GM12801 (cell line): ENCODE results near the gene MYO15A.

Experiments used
- CTCF ChIP-seq: IDR thresholded peaks from one replicate; pipeline ENCODE4 v1.5.1; 2011; ENCODE audit warnings: control low read depth; ENCODE audit not compliant: insufficient read length; ENCODE audit errors: extremely low read depth

MYO15A gene

GRCh38 chr17:18105595-18105994 is 3.0 kb upstream of the MYO15A start:
- no peak for TF ChIP-seq CTCF

DNA sequence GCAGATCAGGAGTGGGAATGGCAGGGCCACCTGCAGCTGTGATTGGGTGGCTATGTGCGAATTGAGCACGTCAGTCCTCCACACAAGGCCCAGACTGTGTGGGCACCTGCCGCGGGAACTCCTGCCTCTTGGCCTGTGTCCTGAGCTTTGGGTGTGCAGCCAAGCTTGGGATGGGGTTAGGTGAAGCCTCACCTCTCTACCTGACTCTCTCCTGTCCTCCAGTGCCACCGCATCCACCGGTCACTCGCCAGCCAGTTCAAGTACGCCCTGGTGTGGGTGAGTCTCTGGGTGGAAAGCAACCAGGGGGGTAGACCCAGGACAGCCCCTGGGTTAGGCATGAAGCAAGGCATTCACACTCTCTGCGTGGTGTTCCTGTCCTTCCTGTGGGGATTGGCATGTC is 2.3 kb upstream of the MYO15A start:
- TF ChIP-seq CTCF, result no peak

GRCh38 chr17:18107061-18107790 is 1.3 kb upstream of the MYO15A start:
- TF ChIP-seq CTCF, result no peak

DNA sequence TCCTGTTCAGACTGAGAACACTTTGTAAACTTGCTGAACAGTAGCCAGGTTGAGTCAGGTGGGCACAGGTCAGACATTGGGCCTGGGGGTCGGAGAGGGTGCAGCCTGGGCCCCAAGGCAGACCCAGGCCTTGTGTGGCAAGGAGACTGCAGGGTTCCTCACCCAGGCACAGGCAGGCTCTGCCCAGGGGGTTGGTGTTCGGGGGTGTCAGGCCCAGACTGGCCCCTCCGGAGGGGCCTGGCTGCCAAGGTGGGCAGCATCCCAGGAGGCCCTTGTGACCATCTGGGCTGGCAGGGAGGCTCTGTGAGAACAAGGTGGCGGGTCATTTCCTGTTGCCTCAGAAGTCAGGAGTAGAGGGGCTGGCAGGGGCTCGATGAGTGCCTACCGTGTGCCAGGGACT is 585 bp upstream of the MYO15A start:
- TF ChIP-seq CTCF, result no peak

GRCh38 chr17:18109935-18110485 is 1.5 kb downstream of the MYO15A start:
- TF ChIP-seq CTCF, result no peak

- no peak for TF ChIP-seq CTCF
Observed at GRCh38 chr17:18110636-18111145, 2.1 kb downstream of the MYO15A start.

- no peak for TF ChIP-seq CTCF
Observed at GRCh38 chr17:18111330-18111971, 2.9 kb downstream of the MYO15A start.
